ENCODE data around the gene RHEBL1. TPM values are rescaled to one million over a fixed set of nuclear protein-coding genes. Genes with fewer than 3 reads are reported as not detected.

The RHEBL1 gene
- total RNA-seq, 2 donors from 2014 or later: 1.1 to 2.3 TPM

- H3K36me3 ChIP-seq: peaks cover 3 to 23% of the 10 kb centered on the region in 2 donors
Observed at GRCh38 chr12:49032679-49033447, 36.9 kb downstream of the RHEBL1 start.

DNA sequence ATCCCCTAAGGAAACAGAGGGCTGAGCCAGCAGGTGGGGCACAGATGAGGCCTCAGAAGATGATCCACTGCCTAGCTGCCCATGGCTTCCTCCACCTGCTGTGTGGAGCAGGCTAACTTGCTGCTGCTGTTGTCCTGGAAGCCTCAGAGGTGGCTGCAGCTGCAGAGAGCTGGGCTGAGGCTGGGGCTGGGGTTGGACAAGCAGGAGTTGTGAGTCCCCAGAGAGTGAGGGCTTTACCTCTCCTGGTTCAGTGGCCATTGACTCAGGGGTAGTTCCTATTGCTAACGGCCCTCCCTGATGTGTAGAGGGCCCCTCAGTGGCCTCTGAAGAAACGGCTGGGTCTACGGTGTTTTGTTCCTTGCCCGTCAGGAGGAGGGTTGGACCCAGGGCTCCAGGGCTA lies 37.5 kb downstream of the RHEBL1 start:
- DNase-seq (ENCODE audit: low spot score): no peak
- no peak for TF ChIP-seq POLR2A (IDR thresholded peaks at IDR 0.05)
- no peak for TF ChIP-seq POLR2AphosphoS5 (IDR thresholded peaks at IDR 0.05)
- TF ChIP-seq, protein P1, sequence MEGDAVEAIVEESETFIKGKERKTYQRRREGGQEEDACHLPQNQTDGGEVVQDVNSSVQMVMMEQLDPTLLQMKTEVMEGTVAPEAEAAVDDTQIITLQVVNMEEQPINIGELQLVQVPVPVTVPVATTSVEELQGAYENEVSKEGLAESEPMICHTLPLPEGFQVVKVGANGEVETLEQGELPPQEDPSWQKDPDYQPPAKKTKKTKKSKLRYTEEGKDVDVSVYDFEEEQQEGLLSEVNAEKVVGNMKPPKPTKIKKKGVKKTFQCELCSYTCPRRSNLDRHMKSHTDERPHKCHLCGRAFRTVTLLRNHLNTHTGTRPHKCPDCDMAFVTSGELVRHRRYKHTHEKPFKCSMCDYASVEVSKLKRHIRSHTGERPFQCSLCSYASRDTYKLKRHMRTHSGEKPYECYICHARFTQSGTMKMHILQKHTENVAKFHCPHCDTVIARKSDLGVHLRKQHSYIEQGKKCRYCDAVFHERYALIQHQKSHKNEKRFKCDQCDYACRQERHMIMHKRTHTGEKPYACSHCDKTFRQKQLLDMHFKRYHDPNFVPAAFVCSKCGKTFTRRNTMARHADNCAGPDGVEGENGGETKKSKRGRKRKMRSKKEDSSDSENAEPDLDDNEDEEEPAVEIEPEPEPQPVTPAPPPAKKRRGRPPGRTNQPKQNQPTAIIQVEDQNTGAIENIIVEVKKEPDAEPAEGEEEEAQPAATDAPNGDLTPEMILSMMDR (IDR thresholded peaks at IDR 0.05): no peak
- Histone ChIP-seq H3K4me3 (no peak overlapping the region), H3K36me3 (peaks cover 8 to 27% of the 10 kb centered on the region in 2 donors), H3K27ac (no peak overlapping the region), H3K4me1 (replicated peaks) (no peaks in the 10 kb centered on the region), H3K9me3 (no peaks in the 10 kb centered on the region), H3K27me3 (replicated peaks; ENCODE audit: insufficient read depth) (no peaks in the 10 kb centered on the region)
- 78% methylated on average over 4 of the region's 4 CpGs for WGBS
- intact Hi-C loops (cut with DNase I): no loop called here

More at GRCh38 chr12:49032679-49033447, 36.9 kb downstream of the RHEBL1 start:
- Histone ChIP-seq H3K4me1 (replicated peaks) (no peaks in the 10 kb centered on the region), H3K4me3 (no peak overlapping the region), H3K27ac (no peak overlapping the region), H3K9me3 (no peaks in the 10 kb centered on the region), H3K27me3 (replicated peaks; ENCODE audit: insufficient read depth) (no peaks in the 10 kb centered on the region)
- intact Hi-C loops (cut with DNase I): no loop called here
- WGBS: 73% methylated on average over 3 of the region's 3 CpGs
- TF ChIP-seq, protein P1 (IDR thresholded peaks at IDR 0.05): no peak
- TF ChIP-seq POLR2A (IDR thresholded peaks at IDR 0.05) (no peak), POLR2AphosphoS5 (IDR thresholded peaks at IDR 0.05) (no peak)
- no peak for DNase-seq (ENCODE audit: low spot score)

DNA sequence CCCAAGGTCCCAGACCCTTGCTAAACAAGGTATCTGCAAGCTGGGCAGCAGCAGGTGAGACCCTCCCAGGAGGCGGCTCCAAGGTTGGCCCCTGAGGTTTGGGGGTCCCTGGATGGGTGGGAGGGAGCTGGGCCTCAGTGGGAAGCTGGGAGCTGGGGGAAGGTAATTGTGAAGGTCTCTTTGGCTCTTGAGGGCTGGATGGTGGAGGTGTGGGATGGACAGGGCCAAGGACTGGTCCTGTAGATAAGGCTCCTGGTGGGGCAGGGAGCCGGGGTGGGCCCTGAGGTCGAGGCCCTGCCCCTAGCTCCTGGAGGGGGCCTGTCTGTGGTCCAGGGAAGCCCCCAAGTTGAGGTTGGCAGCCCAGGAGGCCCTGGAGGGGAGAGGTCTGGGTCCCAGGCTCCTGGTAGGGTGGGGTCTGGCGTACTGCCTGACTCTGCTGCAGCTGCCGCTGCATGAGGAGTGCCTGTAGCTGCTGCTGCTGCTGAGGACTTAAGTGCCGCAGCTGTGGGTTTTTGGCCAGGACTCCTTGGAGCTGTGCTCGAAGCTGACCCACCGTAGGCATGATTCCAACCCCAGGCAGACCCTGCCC lies 38.1 kb downstream of the RHEBL1 start:
- H3K36me3 ChIP-seq: peaks cover 8 to 28% of the 10 kb centered on the region in 2 donors

GRCh38 chr12:49030714-49031572 lies 38.8 kb downstream of the RHEBL1 start:
- Histone ChIP-seq H3K36me3 (peaks cover 14 to 35% of the 10 kb centered on the region in 2 donors), H3K4me1 (replicated peaks) (no peaks in the 10 kb centered on the region), H3K27ac (no peak overlapping the region), H3K4me3 (no peak overlapping the region), H3K27me3 (replicated peaks; ENCODE audit: insufficient read depth) (no peaks in the 10 kb centered on the region), H3K9me3 (no peaks in the 10 kb centered on the region)
- intact Hi-C loops (cut with DNase I): no loop called here
- TF ChIP-seq, protein P1 (IDR thresholded peaks at IDR 0.05): no peak
- 91% methylated on average over 19 of the region's 19 CpGs for WGBS
- no peak for DNase-seq (ENCODE audit: low spot score)

More for the DNA sequence above, 38.1 kb downstream of the RHEBL1 start:
- Histone ChIP-seq H3K27ac (no peak overlapping the region), H3K4me1 (replicated peaks) (no peaks in the 10 kb centered on the region), H3K4me3 (no peak overlapping the region), H3K27me3 (replicated peaks; ENCODE audit: insufficient read depth) (no peaks in the 10 kb centered on the region), H3K9me3 (no peaks in the 10 kb centered on the region)
- DNase-seq (ENCODE audit: low spot score): no peak
- TF ChIP-seq, protein P1 (IDR thresholded peaks at IDR 0.05): no peak
- TF ChIP-seq POLR2AphosphoS5 (IDR thresholded peaks at IDR 0.05): no peak
- no peak for TF ChIP-seq POLR2A (IDR thresholded peaks at IDR 0.05)
- WGBS: 94% methylated on average over 8 of the region's 8 CpGs
- intact Hi-C loops (cut with DNase I): no loop called here

Measured in prostate gland (tissue), 2 donors.